ENCODE results near the gene ACOXL.

The ACOXL gene

DNA sequence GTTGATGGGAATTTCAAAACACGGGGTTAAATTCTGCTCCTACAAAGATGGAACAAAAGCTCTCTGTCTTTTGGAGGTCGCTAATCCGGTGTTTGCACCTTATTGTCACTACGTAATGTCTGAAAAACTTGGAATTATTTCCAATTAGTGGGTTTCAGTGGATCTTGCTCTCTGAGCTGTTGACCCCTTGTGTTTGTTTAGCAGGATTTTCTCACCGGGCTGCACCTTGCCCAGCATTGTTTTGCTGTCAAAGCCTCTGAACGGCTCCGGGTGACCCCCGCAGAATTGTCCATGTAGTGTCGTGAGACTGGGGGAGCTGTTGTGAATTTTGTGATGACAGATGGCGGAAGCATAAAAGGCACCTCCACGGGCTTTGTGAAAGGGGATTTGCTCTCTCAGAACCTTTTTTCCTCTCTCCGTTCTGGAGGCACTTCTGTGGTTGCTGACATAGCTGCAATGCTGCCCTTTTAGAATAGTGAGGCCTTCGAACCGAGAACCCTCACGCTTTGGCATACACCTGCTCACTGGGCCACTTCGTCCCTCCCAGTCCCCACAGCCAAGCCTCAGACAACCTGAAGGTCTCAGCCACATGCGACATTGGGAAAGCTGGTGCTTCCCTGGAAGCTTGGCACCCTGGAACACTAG, 129.4 kb downstream of the ACOXL start:
- H3K4me2 ChIP-seq (ENCODE audit: low read length) = no peak overlapping the region
- H2AFZ ChIP-seq = no peak overlapping the region
- no peak overlapping the region for H3K9ac ChIP-seq
- no peaks in the 10 kb centered on the region for H3K4me1 ChIP-seq
- H3K79me2 ChIP-seq = no peaks in the 10 kb centered on the region
- no peak overlapping the region for H3K27ac ChIP-seq
- H3K4me3 ChIP-seq (ENCODE audit: low read depth, low read length) = no peak overlapping the region
- TF ChIP-seq CTCF (IDR thresholded peaks at IDR 0.05) = no peak
- no peaks in the 10 kb centered on the region for H3K36me3 ChIP-seq (ENCODE audit: control insufficient read depth, insufficient read depth, low read length)
- no peaks in the 10 kb centered on the region for H3K27me3 ChIP-seq (ENCODE audit: control insufficient read depth, insufficient read depth, low read length)
- no peaks in the 10 kb centered on the region for H3K9me3 ChIP-seq (ENCODE audit: control insufficient read depth, low read length)

GRCh38 chr2:110863726-110864125, 131.4 kb downstream of the ACOXL start:
- TF ChIP-seq CTCF (IDR thresholded peaks at IDR 0.05) = no peak
- Histone ChIP-seq H2AFZ (no peak overlapping the region), H3K27me3 (ENCODE audit: control insufficient read depth, insufficient read depth, low read length) (no peaks in the 10 kb centered on the region), H3K4me1 (no peaks in the 10 kb centered on the region), H3K36me3 (ENCODE audit: control insufficient read depth, insufficient read depth, low read length) (no peaks in the 10 kb centered on the region), H3K9me3 (ENCODE audit: control insufficient read depth, low read length) (no peaks in the 10 kb centered on the region), H3K4me2 (ENCODE audit: low read length) (no peak overlapping the region), H3K27ac (no peak overlapping the region), H3K9ac (no peak overlapping the region), H3K79me2 (no peaks in the 10 kb centered on the region), H3K4me3 (ENCODE audit: low read depth, low read length) (no peak overlapping the region)

GRCh38 chr2:110864176-110864575, 131.8 kb downstream of the ACOXL start:
- Histone ChIP-seq H3K27ac (no peak overlapping the region), H3K36me3 (ENCODE audit: control insufficient read depth, insufficient read depth, low read length) (no peaks in the 10 kb centered on the region), H3K9me3 (ENCODE audit: control insufficient read depth, low read length) (no peaks in the 10 kb centered on the region), H3K9ac (no peak overlapping the region), H3K79me2 (no peaks in the 10 kb centered on the region), H3K4me2 (ENCODE audit: low read length) (no peak overlapping the region), H2AFZ (no peak overlapping the region), H3K27me3 (ENCODE audit: control insufficient read depth, insufficient read depth, low read length) (no peaks in the 10 kb centered on the region), H3K4me1 (no peaks in the 10 kb centered on the region), H3K4me3 (ENCODE audit: low read depth, low read length) (no peak overlapping the region)
- no peak for TF ChIP-seq CTCF (IDR thresholded peaks at IDR 0.05)

GRCh38 chr2:110864731-110865130, 132.4 kb downstream of the ACOXL start:
- Histone ChIP-seq H3K9ac (no peak overlapping the region), H3K36me3 (ENCODE audit: control insufficient read depth, insufficient read depth, low read length) (no peaks in the 10 kb centered on the region), H3K9me3 (ENCODE audit: control insufficient read depth, low read length) (no peaks in the 10 kb centered on the region), H3K4me3 (ENCODE audit: low read depth, low read length) (no peak overlapping the region), H3K79me2 (no peaks in the 10 kb centered on the region), H3K4me1 (no peaks in the 10 kb centered on the region), H2AFZ (no peak overlapping the region), H3K4me2 (ENCODE audit: low read length) (no peak overlapping the region), H3K27ac (no peak overlapping the region), H3K27me3 (ENCODE audit: control insufficient read depth, insufficient read depth, low read length) (no peaks in the 10 kb centered on the region)
- TF ChIP-seq CTCF (IDR thresholded peaks at IDR 0.05) = no peak

- H3K9ac ChIP-seq = no peak overlapping the region
- no peaks in the 10 kb centered on the region for H3K36me3 ChIP-seq (ENCODE audit: control insufficient read depth, insufficient read depth, low read length)
- no peaks in the 10 kb centered on the region for H3K79me2 ChIP-seq
- no peaks in the 10 kb centered on the region for H3K9me3 ChIP-seq (ENCODE audit: control insufficient read depth, low read length)
- H2AFZ ChIP-seq = no peak overlapping the region
- no peak for TF ChIP-seq CTCF (IDR thresholded peaks at IDR 0.05)
- no peak overlapping the region for H3K4me2 ChIP-seq (ENCODE audit: low read length)
- H3K27me3 ChIP-seq (ENCODE audit: control insufficient read depth, insufficient read depth, low read length) = no peaks in the 10 kb centered on the region
- H3K4me1 ChIP-seq = no peaks in the 10 kb centered on the region
- H3K4me3 ChIP-seq (ENCODE audit: low read depth, low read length) = no peak overlapping the region
- H3K27ac ChIP-seq = no peak overlapping the region
These were observed 132.8 kb downstream of the ACOXL start for GRCh38 chr2:110865188-110865587.
